GM20000 (cell line): Measurements from ENCODE around the gene ENOX1.

Experiments used
- DNase-seq: peaks from one replicate; pipeline ENCODE4 v3.0.0; 2012; ENCODE audit warnings: low spot score
- TF ChIP-seq, protein P1 (sequence below): IDR thresholded peaks from 2 replicates; pipeline ENCODE4 v1.5.1; 2012; ENCODE audit warnings: mild to moderate bottlenecking, control low read depth; ENCODE audit errors: extremely low read depth, missing control alignments

Gene ENOX1

DNA sequence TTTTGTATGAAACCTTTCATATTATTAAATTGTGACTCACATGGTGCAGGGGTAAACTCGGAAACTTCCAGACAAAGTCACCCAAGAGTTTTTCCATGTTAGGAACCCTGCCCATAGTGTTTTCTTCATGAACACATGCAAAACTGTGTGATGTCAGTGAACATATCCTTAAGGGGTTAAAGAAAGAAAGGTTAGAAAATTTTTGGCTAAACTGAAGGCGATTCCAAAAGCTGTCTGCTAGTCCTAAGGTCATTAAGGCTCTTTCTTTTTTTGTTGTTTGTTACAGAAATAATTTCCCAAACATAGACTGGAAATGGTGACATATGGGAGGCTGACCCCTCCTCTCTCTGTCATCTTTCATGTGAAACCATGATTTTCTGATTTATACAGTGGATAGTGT, 491.5 kb downstream of the ENOX1 start:
- DNase-seq: no peak
- TF ChIP-seq, protein P1, sequence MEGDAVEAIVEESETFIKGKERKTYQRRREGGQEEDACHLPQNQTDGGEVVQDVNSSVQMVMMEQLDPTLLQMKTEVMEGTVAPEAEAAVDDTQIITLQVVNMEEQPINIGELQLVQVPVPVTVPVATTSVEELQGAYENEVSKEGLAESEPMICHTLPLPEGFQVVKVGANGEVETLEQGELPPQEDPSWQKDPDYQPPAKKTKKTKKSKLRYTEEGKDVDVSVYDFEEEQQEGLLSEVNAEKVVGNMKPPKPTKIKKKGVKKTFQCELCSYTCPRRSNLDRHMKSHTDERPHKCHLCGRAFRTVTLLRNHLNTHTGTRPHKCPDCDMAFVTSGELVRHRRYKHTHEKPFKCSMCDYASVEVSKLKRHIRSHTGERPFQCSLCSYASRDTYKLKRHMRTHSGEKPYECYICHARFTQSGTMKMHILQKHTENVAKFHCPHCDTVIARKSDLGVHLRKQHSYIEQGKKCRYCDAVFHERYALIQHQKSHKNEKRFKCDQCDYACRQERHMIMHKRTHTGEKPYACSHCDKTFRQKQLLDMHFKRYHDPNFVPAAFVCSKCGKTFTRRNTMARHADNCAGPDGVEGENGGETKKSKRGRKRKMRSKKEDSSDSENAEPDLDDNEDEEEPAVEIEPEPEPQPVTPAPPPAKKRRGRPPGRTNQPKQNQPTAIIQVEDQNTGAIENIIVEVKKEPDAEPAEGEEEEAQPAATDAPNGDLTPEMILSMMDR: no peak

DNA sequence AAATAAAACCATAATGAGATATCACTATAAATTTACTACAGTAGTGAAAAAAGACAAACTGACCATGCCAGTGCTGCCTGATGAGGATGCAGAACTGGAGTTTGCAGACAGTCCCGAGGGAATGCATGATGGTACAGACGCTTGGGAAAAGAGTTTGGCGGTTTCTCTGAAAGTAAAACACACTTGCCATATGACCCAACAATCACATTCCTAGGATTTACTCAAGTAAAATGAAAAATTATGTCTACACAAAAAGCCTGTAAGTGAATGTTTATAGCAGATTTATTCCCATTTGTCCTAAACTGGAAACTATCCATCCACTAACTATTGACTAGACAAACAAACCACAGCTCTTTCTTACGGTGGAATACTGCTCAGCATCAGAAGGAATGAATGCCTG, 492.4 kb downstream of the ENOX1 start:
- DNase-seq: no peak
- TF ChIP-seq, protein P1: no peak

DNA sequence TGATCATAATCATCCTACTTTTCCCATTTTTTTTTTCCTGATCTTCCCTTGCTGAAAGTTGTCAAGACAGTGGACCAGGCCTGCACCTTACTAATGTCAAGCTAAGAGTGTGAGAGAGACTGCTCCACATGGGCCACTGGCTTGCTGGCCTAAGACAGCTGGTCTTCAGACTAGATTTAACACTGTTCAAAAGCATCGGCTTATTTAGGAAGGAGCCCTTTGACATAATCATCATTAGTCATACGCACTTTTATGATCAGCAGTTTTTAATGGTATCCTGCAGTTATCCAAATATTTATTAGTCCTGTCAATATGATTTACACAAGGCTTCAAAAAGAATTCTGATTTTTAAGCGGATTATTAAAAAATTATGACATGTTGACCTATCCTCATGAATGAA, 492.8 kb downstream of the ENOX1 start:
- no peak for DNase-seq
- TF ChIP-seq, protein P1: no peak

DNA sequence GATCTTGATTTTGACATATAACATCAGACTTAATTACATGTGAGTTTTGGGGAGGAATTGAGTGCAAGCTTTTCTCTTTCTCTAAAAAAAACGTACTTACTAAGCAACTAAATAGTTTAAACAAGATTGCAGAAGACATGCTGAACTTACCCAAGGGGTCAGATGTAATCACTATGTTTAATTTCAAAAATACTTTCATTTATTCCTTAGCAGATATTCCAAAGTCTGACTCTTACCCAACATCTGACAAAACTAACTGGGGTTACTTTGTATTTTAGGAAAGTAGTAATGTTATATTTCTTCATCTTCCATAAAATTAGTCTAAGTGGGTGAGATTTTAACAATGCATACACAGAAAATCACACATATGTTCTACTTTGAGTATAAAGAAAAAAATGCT, 493.2 kb downstream of the ENOX1 start:
- no peak for DNase-seq
- TF ChIP-seq, protein P1: no peak

DNA sequence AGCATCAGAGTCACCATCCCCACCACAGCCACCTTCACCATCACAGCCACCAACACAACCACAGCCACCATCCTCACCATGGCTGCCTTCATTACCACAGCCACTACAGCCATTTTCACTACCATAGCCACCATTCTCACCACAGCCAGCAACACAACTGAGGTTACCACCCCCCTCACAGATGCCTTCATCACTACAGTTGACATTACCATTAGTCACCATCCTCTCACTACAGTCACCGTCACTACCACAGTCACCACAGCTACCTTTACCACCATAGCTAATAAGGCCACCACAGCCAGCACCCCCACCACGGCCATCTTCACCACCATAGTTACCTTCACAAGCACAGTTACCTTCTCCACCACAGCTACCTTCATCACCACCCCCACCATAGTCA, 493.8 kb downstream of the ENOX1 start:
- DNase-seq: no peak
- TF ChIP-seq, protein P1: no peak

DNA sequence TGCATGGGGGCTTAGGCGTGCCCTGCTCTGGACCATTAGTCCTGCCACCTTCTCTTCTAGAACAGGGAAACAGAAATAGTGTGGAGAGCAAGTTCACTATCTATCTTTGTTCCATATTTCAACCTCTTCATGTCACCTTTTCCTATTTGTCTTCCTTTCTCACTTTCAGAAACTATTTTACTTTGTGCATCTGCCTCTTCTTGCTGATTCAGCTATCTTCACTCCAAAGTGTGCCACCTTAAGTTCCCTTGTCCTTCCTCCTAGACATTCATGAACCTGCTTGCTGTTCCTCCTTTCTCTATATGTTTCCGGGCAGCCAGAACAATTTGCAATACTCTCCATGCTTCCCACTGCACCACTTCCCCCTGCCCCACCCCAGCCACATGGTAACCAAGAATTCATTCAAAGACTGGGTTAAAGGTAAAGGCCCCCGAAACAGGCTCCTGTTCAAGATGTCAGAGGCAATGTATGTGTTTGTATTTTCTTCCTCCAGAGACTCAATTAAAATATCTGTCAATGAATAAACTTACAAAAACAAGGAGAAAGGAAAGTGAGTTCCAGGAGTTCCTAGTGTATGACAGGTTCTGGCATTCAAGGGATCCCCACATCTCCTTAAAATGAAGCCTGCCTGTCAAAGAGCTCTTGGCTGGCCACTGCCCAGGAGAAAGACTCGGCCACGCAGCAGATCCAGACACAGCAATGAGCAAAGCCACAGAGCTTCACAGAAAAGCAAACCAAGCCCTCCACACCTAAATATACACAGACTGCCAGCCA, 495.3 kb downstream of the ENOX1 start:
- DNase-seq: no peak
- TF ChIP-seq, protein P1: no peak

DNA sequence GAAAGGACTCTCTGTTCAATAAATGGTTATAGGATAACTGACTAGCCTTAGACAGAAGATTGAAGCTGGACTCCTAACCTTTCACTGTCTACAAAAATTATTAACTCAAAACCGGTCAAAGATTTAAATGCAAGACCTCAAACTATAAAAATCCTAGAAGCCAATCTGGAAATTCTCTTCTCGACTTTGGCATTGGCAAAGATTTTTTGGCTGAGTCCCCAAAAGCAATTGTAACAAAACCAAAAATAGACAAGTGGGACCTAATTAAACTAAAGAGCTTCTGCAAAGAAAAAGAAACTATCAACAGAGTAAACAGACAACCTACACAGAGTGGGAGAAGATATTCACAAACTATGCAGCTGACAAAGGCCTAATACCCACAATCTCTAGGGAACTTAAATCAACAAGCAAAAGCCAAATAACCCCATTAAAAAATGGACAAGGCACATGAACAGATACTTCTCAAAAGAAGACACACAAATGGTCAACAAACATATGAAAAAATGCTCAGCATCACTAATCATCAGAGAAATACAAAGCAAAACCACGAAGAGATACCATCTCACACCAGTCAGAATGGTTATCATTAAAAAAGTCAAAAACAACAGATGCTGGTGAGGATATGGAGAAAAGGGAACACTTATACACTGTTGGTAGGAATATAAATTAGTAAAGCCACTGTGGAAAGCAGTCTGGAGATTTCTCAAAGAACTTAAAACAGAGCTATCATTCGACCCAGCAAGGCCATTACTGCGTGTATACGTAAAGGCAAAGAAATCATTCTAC, 497.1 kb downstream of the ENOX1 start:
- TF ChIP-seq, protein P1: no peak
- no peak for DNase-seq
